Esophagus muscularis mucosa (tissue), 3 donors: ENCODE results near the gene SLC39A13.

Experiments
- CTCF ChIP-seq, 3 experiments: fragments of 200-600 bp in 2 of 3; fragments of 450-650 bp in 1 of 3; sonication (generic) in 2 of 3; IDR thresholded peaks; one replicate each; pipeline ENCODE4 v1.5.1; 2017 to 2019; ENCODE audit warnings: antibody characterized with exemption in 3 of 3, mild to moderate bottlenecking in 2 of 3, moderate library complexity in 1 of 3
- POLR2A ChIP-seq: fragments of 450-650 bp; IDR thresholded peaks from one replicate; pipeline ENCODE4 v1.6.1; 2017; ENCODE audit warnings: antibody characterized with exemption, moderate library complexity, mild to moderate bottlenecking, low read depth
- POLR2AphosphoS5 ChIP-seq, 2 donors: sonication (generic); formaldehyde crosslinking; IDR thresholded peaks; one replicate each; pipeline ENCODE4 v1.6.1; 2017; ENCODE audit warnings: antibody characterized with exemption in 2 of 2

DNA sequence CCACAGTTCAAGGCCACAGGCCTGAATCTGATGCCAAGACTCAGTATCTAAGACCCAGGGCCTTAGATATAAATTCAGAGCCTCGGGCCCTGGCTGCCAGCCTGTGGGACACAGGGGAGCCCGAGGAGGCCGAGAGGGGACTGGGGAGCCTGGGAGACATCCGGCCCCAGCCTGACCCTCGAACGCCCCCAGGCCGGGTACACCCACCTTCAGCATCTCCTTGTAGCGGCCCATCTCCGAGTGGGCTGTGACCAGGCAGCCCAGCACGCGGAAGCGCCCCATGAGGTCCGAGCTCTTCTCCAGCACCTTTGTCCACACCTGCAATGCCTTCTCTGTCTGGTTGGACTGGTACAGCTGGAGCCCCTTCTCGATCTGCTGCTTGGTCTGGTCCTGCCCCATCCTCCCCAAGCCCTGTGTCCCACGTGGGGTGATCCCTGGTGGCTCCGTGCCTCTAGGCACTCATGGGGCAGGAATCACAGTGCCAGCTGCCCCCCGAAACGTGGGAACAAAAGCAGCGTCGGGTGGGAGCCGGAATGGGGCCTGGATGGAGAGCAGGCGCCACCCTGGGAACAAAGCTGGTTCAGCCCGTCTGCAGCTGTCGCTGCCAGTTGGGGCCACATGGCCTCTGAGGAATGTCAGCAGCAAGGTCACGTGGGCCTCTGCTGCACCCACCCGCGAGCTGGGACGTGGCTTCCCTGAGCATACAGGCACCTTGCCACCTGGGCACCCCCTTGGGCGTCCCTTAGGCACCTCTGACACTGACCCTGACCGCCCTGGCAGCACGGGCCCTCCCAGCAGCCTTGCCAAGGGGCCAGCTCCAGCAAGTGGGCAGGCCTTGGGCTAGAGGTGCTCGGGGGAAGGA, 40.4 kb downstream of the SLC39A13 start, which contains the start of gene RAPSN:
- no peak for TF ChIP-seq CTCF (IDR thresholded peaks at IDR 0.05)
- no peak for TF ChIP-seq POLR2A
- no peak for TF ChIP-seq POLR2AphosphoS5 (IDR thresholded peaks at IDR 0.05)
